BE2C (cell line): Measurements from ENCODE around the gene SUOX.

ENCODE experiments used
- DNase-seq: peaks from one replicate; pipeline ENCODE4 v3.0.0-alpha.2; 2020
- H3K27me3 ChIP-seq: fragments of 250-450 bp; sonication (Bioruptor Pico); 2 replicates; pipeline ENCODE4 v1.5.1; 2020; ENCODE audit warnings: mild to moderate bottlenecking
- H3K36me3 ChIP-seq: fragments of 250-450 bp; sonication (Bioruptor Pico); 2 replicates; pipeline ENCODE4 v1.5.1; 2020; ENCODE audit warnings: mild to moderate bottlenecking
- H3K4me1 ChIP-seq: fragments of 250-450 bp; sonication (Bioruptor Pico); 2 replicates; pipeline ENCODE4 v1.5.1; 2020
- H3K4me3 ChIP-seq: 2 replicates; pipeline ENCODE4 v1.5.1; 2011; ENCODE audit warnings: low read depth, low read length
- H3K9me3 ChIP-seq: fragments of 250-450 bp; sonication (Bioruptor Pico); 2 replicates; pipeline ENCODE4 v1.5.1; 2020
- TF ChIP-seq, protein P1 (sequence below): IDR thresholded peaks from 2 replicates; pipeline ENCODE4 v1.5.1; 2012; ENCODE audit warnings: mild to moderate bottlenecking, low read depth, low read length

The SUOX gene

DNA sequence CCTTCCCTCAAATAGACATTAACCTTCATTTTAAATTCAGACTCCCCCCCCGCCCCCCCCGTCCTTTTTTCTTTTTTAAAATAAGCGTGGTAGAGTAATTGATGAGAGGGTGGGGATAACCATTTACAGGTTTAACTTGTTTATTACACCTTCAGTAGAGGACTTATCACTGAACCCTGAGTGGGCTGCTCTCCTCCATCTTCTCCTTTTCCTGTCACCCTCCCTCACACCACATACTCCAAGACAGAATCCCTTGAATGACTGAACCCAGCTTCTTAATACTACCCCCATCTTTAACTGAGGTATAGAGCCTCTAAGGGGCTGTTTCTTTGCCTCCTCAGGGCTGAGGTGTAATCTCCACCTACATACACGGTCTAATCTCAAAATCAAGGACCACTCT is 20.1 kb downstream of the SUOX start:
- H3K9me3 ChIP-seq, result no peaks in the 10 kb centered on the region
- DNase-seq, result no peak

DNA sequence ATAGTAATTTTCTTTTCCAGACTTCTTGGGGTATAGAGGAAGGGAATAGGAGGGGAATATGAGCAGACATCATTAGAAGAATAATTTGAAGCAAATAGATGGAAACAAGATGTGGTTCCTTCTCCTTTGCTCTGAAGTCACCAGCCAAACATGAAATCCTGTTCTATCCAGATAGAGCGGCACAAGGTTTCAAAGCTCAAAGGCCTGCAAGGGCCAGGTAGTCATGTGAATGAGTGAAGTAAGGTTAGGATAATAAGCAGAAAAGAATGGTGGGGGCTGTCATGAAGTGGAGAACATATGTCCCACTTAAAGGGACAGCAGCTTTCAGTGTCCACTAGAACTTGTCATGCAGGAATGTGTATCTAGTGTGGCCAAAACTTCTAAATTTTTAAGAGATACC is 21.3 kb downstream of the SUOX start:
- no peaks in the 10 kb centered on the region for H3K27me3 ChIP-seq
- no peak overlapping the region for H3K4me3 ChIP-seq
- TF ChIP-seq, protein P1, sequence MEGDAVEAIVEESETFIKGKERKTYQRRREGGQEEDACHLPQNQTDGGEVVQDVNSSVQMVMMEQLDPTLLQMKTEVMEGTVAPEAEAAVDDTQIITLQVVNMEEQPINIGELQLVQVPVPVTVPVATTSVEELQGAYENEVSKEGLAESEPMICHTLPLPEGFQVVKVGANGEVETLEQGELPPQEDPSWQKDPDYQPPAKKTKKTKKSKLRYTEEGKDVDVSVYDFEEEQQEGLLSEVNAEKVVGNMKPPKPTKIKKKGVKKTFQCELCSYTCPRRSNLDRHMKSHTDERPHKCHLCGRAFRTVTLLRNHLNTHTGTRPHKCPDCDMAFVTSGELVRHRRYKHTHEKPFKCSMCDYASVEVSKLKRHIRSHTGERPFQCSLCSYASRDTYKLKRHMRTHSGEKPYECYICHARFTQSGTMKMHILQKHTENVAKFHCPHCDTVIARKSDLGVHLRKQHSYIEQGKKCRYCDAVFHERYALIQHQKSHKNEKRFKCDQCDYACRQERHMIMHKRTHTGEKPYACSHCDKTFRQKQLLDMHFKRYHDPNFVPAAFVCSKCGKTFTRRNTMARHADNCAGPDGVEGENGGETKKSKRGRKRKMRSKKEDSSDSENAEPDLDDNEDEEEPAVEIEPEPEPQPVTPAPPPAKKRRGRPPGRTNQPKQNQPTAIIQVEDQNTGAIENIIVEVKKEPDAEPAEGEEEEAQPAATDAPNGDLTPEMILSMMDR, result no peak
- no peak for DNase-seq
- H3K4me1 ChIP-seq, result peaks cover 11% of the 10 kb centered on the region
- no peaks in the 10 kb centered on the region for H3K36me3 ChIP-seq
- H3K9me3 ChIP-seq, result no peaks in the 10 kb centered on the region

More for the DNA sequence above, 20.1 kb downstream of the SUOX start:
- Histone ChIP-seq H3K36me3 (no peaks in the 10 kb centered on the region), H3K4me3 (no peak overlapping the region), H3K4me1 (peaks cover 11% of the 10 kb centered on the region), H3K27me3 (no peaks in the 10 kb centered on the region)
- TF ChIP-seq, protein P1, result no peak

DNA sequence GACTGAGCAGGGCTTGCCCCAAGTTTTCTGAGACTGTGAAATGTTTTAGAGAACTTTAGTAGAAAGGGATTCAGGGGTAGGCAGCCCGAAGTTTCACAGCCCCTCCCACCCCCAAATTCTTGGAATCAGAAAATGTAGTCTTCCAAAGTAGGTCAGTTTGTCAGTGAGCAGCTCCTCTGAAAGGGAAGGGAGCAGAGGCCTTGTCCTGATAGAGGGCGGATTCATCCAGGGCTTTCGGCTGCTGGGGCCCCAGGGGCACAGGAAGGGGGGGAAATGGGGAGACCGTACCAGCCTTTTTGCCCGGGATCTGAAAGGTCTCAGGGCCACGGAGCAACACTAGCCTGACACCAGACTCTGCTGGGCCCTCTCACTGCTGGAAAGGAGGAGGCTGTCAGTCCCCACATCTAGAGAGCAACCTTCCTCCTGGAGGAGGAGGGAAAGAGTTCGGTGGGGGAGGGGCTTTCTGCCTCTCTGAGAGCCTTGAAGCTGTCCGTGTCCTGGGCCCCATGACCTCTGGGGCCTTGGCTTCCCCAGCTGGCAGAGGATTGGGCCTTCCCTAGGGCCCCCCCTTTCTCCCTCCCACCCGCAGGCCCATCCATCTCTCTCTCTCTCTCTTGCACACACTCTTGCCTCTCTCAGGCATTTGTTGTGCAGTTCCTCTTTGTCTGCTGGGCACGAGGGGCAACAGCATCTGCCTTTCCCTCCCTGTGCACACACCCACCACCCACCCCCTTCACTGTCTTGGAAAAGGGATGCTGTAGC is 23.5 kb downstream of the SUOX start, which contains the start of gene IKZF4:
TSS of gene IKZF4 (plus strand) at position 621 of the 762 bp plus-strand sequence. CDS start 451 bp downstream, outside the sequence.
- no peaks in the 10 kb centered on the region for H3K9me3 ChIP-seq
- peak within 1 kb of the TSS; percentile 56 for H3K4me3 ChIP-seq
- TF ChIP-seq, protein P1, result no peak
- H3K27me3 ChIP-seq, result no peaks in the 10 kb centered on the region
- peaks cover 11% of the 10 kb centered on the region for H3K4me1 ChIP-seq
- H3K36me3 ChIP-seq, result no peaks in the 10 kb centered on the region
- peak; percentile 55 for DNase-seq

DNA sequence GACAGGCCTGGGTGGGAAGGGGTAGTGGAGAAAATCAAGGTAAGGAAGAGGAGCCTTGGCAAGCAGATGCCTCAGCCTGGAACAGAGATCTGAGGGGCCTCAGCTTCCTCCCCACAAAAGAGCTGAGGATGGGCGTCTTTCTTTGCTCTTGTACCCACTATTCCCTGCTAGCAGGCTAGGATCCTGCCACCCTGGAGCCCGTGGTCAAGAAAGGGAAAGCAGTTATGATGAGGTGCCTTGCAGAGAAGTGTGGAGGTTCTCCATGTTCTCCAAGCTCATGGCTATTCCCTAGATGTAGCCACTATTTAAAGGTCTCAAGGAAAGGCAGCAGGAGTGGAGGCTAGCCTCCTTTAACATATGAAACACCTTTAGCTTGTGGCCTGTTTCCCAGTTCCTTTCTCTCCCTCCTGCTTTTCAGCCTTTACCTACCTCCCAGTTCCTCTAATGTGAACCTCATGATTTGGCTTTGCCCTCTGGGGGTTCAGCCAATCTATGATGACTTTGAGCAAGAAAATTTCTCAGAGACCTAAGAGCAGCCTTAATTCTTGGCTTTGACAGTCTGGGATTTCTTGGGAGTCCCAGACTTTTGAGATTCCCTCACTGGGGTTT is 24.9 kb downstream of the SUOX start:
- Histone ChIP-seq H3K4me1 (peaks cover 11% of the 10 kb centered on the region), H3K27me3 (no peaks in the 10 kb centered on the region), H3K9me3 (no peaks in the 10 kb centered on the region), H3K4me3 (peak overlapping the region; percentile 56), H3K36me3 (no peaks in the 10 kb centered on the region)
- no peak for DNase-seq
- TF ChIP-seq, protein P1, result no peak

DNA sequence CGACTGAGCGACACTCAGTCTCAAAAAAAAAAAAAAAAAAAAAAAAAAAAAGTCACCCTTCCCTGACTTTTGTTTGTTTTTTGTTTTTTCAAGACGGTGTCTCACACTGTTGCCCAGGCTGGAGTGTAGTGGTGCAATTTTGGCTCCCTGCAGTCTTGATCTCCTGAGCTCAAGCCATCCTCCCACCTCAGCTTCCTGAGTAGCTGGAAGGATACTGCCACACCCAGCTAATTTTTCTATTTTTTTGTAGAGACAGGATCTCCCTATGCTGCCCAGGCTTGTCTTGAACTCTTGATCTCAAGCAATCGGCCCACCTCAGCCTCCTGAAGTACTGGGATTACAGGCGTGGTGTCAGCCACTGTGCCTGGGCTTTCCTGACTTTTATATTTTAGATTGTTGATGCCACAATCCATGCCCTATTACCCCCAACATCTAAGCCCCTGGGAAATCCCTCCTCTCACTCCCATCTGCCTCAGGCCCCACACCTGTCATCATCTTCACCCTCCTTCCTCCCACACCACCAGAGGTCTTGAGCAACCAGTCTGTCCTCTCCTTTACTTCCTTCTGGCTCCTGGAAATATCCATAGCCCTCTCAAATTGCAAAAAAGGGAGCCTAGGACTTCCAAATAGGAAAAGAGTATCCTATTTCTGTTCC is 31.6 kb downstream of the SUOX start:
- Histone ChIP-seq H3K27me3 (no peaks in the 10 kb centered on the region), H3K4me3 (no peak overlapping the region), H3K4me1 (no peaks in the 10 kb centered on the region), H3K36me3 (no peaks in the 10 kb centered on the region), H3K9me3 (no peaks in the 10 kb centered on the region)
- TF ChIP-seq, protein P1, result no peak
- no peak for DNase-seq
